NCI-H128 (cell line): ENCODE results near the gene GPR89A.
"Not testable (repeated sequence)": the region's sequence is repeated elsewhere in the genome, so short reads cannot be mapped to it uniquely, and the experiment has no call there.

ENCODE experiments used
- DNase-seq: peaks from one replicate; lab custom pipeline; 2025; ENCODE audit not compliant: unreplicated experiment; lab: John Stamatoyannopoulos, UW

GPR89A gene

DNA sequence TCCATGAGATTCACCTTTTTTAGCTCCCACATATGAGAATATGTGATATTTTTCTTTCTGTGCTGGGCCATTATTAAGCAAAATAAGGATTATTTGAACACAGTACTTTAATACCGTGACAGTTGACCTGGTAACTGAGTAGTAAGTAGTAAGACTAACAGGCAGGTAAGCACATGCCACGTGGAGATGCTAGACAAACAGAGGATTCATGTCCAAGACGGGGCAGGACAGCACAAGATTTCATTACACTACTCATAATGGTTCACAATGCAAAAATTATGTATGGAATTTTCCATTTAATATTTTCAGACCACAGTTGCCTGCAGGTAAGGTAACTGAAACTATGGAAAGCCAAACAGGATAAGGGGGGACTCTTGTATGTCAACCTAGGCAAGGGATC is 77.1 kb downstream of the GPR89A start:
- DNase-seq: not testable (repeated sequence)

DNA sequence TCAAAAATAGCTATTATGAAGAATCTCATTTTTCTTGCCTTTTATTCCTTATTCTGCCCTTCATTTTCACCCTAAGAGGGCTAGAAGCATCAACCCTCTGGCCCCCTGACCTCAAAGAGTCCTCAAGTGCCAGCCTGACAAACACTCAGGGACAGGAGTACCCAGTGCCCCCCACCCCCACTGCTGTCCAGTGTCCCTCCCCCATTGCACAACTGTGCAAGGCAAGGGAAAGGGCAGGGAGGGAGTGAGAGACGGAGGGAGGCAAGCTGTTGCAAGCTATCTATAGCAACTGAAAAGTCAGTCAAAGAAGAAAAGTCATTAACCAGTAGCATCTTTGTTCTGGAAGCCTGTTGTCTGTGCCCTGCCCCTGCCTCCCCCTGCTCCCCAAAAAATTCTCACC is 78.3 kb downstream of the GPR89A start:
- not testable (repeated sequence) for DNase-seq

DNA sequence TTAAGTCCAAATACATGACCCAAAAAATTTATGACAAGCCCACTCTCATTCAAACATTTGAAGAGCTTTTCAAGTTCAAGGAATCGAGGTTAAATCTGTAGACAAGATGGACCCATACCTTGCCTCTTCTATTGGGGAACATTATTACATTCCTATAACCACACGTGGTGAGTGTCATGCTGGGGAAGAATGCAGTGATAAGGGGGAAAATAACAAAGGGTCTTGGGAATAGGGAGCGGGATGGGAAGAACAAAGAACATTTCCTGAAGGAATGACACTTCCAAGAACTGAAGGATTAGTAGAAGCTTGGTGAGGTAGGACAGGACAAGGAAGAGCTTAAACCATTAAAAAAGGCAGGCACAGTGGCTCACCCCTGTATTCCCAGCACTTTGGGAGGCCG is 80.5 kb downstream of the GPR89A start:
- no peak for DNase-seq

DNA sequence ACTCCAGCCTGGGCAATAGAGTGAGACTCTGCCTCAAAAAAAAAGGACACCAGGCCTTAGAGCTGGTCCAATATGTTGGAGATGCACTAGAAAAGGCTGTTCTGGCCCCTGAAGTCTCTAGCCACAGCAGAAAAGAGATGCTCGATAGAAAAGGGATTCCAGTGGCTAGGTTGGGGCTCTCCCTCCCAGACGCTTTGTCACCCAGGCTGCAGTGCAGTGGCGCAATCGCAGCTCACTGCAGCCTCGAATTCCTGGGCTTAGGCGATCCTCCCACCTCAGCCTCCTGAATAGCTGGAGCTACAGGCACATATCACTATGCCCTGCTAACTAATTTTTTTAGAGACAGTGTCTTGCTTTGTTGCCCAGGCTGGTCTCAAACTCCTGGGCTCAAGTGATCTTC is 81.1 kb downstream of the GPR89A start:
- DNase-seq: no peak

DNA sequence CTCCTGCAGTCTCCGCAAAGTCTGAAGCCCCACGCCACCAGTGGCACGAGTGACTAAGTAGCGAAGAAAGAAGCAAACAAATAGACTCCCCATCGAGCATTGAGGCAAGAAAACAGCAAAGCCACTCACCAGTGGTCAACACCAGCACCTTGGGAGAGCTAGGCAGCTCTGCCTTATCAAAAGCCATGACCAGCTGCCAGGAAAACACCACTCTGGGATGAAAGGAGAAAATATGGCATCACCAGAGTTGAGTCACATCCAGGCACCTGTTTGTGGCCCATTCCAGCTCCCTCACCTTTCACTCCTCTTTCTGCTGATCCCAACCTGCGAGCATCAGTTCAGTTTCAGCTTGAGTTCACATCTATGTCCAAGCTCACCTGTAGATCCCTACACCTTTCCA is 82.1 kb downstream of the GPR89A start:
- DNase-seq: no peak

DNA sequence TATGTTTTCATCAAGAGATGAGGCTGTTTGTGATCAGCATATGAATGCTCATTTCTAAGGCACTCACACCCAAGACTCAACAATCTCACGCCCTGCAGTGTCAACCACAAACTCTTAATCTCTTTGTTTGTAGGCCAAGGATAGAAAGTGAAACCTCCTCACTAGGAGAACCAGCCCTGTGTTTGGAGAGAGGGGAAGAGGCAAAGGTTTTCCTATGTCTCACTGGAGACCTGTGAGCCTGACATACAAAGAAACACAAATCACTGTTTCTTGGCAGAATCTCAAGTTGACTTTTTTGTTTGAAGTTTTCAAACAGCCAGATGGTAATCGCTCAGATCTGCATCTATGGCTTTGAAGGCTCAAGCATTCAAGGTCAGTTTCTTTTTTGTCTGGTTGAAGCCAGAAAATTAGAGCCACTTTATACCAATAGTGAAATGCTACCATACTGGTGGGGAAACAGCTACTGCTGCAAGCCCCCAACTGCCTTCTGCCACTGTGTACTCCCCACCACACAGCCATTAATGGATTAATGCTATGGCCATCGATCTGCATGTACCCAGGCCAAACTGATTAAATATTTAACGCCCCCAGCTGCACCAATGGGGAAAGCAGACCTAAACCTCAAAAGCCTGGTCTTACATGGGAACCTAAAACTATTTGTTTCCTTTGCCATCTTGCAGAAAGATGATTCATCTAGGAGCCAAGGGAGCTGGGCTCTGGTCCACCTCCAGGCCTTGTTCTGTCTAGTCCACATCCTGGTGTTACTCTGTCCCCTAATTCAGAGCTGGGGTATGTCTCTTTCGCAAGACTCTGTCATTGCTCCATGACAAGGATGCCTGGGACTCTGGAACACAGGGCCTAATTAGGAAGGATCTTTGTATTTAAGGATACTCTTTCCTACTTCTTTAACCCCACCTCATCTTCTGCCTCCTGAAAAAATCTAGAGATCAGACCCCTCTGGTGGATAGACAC is 83.1 kb downstream of the GPR89A start:
- DNase-seq: no peak

DNA sequence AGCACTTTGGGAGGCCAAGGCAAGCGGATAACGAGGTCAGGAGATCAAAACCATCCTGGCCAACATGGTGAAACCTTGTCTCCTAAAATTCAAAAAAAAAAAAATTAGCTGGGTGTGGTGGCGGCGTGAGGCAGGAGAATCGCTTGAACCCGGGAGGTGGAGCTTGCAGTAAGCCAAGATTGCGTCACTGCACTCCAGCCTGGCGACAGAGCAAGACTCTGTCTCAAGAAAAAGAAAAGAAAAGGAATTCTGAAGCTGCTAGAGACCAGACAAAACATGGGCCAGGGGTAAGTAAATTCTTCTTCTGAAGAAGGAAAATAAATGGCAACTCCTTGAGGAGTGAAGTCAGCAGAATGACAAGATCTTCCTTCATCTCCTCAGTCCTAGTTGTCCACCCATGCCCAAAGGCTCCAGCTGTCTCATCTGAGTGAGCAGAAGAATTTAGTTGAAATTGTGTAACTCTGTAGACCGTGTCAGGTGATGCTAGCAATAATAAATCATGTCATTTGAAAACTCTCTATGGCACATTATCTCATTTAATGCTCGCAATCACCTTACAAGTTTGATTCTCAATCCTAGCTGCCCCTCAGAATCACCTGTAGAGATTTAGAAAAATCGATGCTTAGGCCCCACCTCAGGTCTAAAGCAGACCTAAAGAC is 85.1 kb downstream of the GPR89A start:
- no peak for DNase-seq

DNA sequence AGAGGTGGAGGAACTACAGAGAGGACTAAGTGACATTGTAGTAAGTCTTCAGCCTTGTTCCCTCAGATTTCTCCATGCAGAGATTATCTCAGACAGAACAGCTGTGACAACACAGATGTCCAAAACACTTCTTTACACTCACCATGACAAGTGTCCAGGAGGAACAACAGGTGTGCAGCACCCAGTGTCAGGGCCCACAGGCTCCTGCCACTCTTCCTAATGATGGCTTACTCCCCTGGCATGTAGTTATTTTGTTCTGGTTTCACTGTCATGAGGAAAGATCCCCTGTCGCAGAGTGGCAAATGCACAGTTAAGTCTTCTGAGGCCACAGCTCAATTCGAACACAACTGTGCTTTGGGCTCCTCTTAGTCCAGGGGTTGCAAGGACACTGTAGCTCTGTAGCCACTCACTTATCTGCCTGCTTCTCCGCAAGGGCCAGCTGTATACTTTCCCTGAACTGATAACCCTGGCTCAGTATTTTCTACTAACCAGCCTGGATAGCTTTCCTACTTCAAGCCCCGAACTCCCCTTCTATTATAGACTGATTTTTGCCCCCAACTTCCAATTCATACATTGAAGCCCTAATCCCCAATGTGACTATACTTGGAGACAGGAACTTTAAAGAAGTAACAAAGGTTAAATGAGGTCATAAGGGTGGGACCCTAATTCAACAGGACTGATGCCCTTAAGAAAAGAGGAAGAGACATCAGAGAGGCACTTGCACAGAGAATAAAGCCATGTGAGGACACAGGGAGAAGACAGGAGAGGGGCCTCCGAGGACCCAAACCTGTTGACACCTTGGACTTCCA is 88.2 kb downstream of the GPR89A start:
- DNase-seq: no peak

DNA sequence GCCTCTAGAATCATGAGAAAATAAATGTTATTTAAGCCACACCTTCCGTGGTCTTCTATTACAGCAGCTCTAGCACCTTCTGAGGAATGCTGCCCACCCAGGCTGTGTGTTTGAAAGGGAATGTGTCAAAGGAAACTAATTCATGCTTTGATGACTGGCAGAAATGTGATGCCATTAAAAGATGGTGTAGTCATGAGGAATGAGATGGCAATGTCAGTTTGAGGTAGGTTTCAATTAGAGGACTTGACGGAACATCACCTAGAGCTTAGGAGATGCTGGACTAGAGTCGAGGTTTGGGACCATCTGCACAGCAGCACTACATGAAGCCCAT is 88.8 kb downstream of the GPR89A start:
- DNase-seq: no peak

DNA sequence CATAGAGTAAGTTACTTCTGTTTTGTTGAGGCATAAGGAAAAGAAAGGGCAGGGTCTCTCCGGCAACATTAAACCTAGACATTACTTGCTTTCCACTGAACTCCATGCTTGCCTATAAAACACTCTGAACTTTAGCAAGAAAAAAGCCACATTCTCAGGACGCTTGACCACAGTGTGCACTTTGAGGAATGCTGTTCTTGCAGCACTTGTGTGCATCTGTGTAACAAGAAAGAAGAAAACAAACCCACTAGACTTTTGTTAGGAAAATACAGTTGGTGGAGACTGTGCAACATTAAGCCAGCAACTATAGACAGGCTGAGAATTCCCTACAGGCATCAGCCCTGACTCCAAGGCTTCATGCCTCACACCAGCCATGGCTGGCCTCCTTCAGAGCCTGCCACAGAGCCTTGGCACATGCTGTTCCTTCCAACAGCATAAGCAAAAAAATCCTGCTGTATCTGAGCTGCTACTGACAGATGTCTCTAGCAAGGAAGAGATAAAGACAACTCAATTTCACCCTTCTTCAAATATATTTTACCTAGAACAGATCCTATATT is 93.6 kb downstream of the GPR89A start:
- DNase-seq: no peak

DNA sequence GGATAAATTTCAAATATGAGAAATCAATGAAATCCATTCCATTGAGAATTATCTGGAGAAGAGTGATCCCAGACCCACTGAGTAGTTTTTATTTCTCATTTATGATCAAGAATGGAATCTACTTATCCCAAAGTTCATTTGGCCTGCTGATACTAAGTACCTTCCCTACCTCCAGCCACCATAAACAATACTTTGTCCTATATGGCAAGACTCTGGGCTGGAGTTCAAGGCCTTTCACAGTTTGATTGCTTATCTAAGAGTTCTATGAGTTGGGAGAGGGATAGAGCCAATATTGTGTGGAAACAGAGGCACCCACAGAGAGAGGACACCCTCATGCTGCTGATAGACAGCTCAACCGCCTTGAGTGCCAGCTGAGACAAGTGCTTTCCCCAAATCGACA is 94.3 kb downstream of the GPR89A start:
- DNase-seq: no peak

DNA sequence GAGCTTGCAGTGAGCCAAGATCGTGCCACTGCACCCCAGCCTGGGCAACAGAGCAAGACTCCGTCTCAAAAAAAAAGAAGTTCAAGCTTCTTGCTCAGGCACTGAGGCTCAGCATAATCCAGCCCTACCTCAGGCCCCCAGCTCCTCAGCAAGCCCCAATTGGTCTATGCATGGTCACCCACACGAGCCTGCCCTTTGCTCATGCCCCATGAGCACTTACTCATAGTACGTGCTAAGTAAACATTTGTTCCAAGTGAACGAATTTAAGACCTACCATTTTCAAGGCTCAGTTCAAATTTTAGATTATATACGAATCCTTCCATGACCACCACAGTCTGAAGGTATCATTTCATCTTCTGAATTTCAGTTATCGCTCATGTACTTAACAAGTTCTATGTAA is 95.0 kb downstream of the GPR89A start:
- no peak for DNase-seq

DNA sequence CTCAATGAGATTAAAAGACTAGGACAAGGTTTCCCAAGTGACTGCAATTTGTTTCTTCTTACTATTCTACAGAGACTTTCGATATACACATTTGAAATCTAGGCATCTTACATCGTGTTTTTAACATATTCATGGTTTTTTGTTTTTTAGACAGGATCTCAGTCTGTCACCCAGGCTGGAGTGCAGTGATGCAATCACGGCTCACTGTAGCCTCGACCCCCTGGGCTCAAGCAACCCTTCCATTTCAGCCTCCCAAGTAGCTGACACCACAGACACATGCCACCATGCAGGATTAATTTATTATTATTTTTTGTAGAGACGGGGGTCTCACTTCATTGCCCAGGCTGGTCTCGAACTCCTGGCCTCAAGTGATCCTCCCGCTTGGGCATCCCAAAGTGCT is 97.8 kb downstream of the GPR89A start:
- no peak for DNase-seq

DNA sequence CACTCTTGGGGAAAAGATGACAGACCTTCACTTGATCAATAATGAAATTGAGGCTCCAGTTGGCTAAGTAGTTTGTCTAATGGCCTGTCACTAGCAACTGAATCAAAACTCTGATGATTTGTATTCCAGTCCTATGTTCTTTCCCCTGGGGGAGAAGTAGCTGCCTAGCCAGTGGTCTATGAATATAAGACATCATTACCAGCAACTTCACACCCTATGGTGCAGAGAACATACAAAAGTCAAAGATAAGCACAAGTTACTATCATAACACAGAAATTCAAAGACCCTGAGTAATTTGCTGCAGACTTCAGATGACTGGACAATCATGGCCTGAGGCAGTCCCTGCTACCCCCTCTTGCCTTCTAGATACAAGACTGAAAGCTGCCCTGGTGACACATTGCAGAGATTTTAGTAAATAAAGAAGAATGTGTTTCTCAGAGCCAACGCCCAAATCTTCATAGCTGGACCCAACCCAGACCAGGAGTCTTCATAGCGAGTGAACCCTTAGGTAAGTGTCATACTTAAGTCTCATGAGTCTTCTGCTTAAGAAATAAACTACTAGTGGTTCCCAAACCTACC is 98.4 kb downstream of the GPR89A start:
- DNase-seq: no peak

DNA sequence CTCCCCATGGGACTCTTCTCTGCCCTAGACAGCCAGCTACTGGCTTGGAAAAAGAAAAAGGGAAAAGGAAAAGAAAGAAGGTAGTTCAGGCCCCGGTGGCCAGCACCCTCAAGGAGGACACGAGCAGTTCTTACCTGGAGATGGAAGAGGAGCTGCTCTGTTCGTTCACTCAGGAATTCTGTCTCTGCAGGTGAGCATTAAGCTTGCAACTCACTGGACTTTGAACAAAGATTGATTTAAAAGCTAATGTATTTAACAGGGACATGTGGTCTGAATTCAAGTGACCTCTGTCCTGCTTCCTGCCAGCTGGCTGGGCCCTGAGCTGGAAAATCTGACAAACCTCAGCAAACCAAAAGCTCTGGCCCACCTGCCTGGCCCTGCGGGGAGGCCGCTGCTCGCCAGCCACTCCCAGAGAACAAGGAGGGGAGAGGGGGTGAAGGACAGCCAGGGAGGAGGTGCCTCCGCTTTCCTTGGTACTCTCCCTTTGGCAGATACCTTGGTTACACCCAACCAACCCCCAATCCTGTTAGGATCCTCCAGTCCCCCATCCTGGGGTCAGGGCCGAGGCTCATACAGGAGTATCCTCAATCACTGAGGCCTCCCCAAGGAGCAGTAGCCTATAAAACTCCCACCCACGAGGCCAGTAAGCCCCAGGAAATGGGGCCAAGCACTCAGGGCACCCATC is 99.5 kb downstream of the GPR89A start, which contains the start of gene PDZK1:
PDZK1 (minus strand) TSS at position 186 of the 685 bp plus-strand sequence. CDS start 19,347 bp downstream, outside the sequence.
- DNase-seq: no peak

DNA sequence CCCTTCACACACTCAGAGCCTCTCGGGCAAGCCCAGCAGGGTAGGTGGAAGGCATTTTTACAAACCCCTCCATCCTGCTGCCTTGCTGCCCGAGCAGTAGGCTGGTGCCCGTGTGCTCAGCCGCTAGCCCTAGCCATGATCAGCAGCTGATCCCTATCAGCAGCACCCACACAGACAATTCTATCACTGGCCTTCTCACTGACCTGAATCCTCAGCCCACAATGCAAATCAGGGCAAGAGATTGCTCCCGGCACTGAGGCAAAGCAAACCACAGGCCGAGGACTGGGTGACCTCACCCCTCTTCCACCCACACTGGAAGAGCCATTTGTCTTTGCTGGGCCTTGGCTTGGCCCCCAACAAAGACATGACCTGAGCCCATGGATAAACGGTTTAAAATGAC is 100.3 kb downstream of the GPR89A start:
- DNase-seq: no peak

DNA sequence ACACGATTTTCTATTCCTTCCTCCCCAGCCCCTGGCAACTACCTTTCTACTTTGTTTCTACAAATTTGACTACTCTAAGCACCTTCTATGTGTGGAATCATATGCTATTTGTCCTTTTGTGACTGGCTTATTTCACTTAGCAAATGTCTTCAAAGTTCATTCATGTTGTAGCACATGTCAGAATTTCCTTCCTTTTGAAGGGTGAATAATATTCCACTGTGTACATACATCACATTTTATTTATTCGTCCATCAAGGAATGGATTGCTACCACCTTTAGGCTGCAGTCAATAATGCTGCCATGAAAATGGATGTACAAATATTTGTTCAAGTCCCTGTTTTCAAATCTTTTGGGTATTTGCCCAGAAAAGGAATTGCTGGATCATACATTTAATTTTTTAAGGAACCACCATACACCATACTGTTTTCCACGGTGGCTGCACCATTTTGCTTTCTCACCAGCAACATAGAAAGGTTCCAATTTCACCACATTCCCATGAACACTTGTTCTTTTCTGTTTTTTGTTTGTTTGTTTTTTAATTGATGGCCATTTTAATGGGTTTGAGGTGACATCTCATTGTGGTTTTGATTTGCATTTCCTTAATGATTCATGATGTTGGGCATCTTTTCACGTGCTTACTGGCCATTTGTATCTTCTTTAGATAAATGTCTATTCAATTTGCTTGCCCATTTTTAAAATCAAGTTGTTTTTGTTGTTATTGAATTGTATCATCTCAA is 102.7 kb downstream of the GPR89A start:
- no peak for DNase-seq

DNA sequence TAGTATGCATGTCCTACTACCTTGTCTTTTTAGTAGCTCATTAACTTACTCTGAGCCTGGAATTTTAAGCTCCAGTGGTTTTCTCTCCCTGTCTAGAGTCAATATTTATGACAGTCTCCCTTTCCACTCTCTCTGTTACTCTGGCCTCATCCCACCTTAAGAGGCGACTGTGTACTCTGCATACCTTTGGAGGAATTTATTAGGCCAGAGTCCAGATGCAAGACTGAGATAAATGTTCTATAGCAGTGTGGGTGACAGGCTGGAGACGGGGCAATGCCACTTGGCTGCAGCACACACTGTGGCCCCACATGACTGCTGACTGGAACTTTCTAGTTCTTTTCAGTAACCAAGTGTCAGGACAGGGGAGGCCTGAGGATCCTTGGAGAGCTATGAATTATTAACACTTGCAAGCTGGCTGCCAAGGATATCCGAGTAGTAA is 103.4 kb downstream of the GPR89A start:
- no peak for DNase-seq

DNA sequence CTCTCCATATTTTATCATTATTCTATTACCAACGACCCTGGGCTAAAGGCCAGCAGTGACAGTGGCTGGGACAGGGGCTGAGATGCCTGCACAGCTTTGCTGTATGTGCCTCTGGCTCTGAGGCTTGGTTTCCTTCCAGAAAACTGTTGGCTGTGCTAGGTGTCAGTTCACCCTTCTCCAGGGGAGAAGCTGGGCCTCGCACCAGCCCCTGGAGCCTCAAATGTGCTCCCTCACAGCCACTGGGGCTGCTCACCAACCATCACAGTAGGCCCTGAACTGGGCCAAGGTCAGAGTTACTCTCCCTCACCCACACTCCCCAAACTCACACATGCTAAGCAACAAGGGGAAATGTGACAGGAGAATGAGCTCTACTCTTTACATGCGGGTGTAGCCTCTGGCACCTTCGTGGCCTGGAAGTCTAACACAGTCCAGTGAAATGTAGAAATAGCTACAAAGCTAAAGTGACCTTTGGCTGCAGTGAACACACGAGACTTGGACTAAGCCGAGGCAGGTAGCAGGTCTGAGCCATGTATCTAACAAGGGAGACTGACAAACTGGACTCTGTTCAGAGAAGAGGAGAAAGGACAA is 106.8 kb downstream of the GPR89A start:
- no peak for DNase-seq
